Stimulated activated CD4-positive, alpha-beta T cell treated with anti-CD3 and anti-CD28 coated beads, Interleukin-1b, Interleukin-23, amount 100 ng/mL, for 24 hours (primary cell): ENCODE results near the gene ANO5.

Source experiments
- DNase-seq, 4 experiments: peaks; one replicate each; pipeline ENCODE4 v3.0.0-alpha.2; 2020; ENCODE audit warnings: low read depth in 4 of 4, low spot score in 1 of 4

The ANO5 gene

GRCh38 chr11:22192642-22193347 lies at the start of gene ANO5:
Gene ANO5, plus strand, starts transcription at chr11:22193085. Its CDS starts 408 bp downstream, at chr11:22193493.
- DNase-seq: no peak

- DNase-seq: no peak
Observed at GRCh38 chr11:22151649-22152197, 41.2 kb upstream of the ANO5 start.

DNA sequence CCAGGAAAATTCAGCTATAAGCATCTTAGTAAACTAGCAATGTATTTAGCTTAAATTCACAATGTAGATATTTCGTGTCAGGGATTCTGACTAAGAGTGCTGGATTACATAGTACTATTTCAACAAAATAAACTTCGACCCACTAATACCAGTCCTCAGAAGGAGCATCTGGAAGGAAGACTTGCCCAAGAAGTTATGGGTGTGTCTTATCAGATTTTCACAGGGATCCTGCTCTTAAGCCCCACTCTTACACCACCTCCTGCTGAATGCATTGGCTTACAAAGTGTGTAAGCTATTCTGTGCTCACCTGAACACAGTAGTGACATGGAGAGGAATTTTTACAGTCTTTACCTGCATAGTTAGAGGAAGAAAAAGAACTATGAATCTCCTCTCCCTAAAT lies 35.4 kb upstream of the ANO5 start:
- no peak for DNase-seq

- DNase-seq: no peak
Observed at GRCh38 chr11:22161489-22161888, 31.4 kb upstream of the ANO5 start.

GRCh38 chr11:22162756-22163155 lies 30.1 kb upstream of the ANO5 start:
- no peak for DNase-seq

DNA sequence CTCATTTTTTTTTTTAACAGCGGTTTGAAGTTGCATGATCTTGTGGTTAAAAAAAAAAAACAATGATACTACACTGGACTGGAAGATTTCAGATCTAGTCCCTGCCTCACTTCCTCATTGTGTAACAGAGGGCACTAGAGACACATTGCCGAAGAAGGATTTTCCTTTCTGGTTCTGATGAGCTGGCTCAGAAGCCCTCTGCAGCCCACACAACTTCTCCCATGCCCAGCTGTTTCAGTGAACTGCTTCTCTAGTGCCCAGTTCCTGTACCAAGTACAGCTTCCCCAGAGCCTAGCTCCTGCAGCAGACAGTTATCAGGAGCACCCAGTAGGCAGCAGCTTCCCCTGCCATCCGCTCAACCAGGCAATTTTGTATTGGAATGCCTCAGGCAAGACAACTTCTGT lies 29.5 kb upstream of the ANO5 start:
- no peak for DNase-seq

- no peak for DNase-seq
Observed at GRCh38 chr11:22165087-22165486, 27.8 kb upstream of the ANO5 start.

DNA sequence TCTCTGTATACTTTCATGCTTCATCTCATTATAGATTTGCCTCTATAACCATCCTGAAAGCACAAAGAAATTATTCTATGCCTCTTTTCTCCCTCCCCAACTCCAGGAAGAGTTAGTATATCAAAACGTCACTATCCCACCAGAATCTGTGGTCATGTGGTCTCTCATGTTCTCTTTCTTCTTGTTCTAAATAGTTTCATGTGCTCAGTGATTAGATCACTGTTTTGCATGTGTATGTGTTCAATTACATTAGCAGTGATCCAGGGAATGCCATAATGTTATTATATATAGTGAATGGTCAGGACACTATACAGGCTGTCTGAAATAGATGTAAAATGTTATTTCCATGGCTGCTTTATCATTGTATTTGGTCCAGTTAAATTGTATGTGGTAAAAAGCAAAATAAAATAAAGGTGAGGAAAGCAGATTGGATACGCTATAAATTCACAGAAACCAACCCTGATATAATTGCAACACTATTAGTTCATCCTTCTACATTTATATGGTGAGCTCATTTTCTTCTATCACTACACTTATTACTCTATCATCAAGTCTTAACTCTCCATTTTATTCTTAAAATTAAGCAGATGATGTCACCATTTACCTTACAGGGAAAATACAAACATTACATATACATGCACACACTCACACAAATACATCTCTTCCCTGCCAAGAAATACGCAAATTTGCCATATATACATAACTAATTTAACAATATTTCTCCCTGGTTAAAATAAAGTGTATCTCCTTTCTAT lies 26.9 kb upstream of the ANO5 start:
- DNase-seq: no peak

DNA sequence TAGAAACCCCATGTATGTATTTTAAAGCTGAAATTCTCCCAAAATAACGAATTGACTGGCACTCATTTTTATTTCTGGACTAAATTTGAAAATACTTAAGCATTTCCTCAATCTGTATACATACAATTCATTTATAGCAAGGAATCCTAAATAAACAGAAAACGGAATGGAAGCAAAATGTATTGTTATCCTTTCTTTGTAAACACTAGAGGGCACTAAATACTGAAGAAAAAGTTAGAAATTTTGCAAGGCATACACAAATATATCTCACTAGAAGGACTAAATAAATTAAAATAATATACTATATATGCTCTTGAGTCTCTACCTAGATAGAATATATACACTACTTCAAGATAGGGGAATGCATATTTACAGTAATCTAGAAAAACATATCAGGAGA lies 23.1 kb upstream of the ANO5 start:
- no peak for DNase-seq

- DNase-seq: no peak
Observed at GRCh38 chr11:22173532-22173931, 19.4 kb upstream of the ANO5 start.

GRCh38 chr11:22177186-22177585 lies 15.7 kb upstream of the ANO5 start:
- no peak for DNase-seq

DNA sequence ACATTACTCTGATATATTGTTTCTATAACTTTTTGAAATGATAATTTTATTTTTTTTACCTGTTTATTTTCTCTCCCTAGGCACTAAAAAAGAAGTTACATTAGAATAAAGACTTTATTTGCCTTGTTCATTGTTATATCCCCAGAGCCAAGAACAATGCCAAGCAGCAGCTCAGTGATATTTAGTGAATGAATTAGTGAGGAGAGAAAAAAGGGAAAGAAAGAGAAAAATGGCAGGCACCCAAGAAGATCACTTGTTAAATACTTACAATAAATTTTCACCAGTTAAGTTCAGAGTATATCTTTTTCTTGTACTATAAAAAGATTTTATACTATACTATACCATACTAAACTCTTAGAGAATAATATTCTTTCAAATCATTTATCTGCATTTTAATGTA lies 13.3 kb upstream of the ANO5 start:
- DNase-seq: no peak

- no peak for DNase-seq
Observed at GRCh38 chr11:22180131-22180530, 12.8 kb upstream of the ANO5 start.

DNA sequence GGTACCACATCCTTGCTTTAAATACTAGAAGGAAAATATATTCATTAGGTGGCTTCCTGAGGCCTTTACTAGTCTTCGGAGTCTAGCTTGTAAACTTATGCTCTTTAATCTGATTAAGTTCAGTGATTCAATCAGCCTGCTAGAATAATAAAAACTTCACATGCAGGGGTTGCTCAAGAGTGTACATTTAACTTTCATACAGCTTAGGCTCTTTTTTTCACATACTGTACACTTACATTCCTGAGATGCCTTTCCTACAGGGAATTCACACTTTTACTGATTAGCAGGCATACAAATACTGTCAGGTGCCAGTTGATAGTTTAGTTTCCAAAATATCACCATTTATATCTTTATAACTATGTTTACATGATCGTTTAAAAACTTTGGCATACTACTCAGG lies 3.2 kb upstream of the ANO5 start:
- DNase-seq: no peak

DNA sequence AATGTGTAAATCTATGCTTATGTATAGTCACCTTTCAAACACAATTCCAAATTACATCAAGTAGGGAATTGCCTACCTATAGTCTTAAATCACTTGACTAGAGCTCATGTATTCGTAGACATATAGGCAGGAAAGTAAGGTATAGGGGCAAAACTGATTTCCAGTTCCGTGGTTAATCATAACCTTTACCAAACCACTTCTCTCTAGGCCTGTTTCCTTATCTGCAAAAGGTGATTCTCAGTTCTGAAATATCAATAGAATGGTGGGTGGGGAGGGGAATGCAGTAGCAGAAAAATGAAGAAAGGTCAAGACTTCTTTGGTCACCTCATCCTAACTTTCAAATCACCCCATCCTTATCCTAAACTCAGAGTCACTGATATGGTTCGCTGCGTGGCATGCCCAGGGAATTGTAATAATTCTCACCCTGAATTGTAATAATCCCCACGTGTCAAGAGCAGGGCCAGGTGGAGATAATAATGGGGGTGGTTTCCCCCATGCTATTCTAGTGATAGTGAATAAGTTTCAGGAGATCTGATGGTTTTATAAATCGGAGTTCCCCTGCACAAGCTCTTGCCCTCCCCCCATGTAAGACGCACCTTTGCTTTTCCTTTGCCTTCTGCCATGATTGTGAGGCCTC lies 1.9 kb upstream of the ANO5 start:
- DNase-seq: no peak

- DNase-seq: no peak
Observed at GRCh38 chr11:22192289-22192641, 620 bp upstream of the ANO5 start.

- no peak for DNase-seq
Observed at GRCh38 chr11:22193348-22194051, 615 bp downstream of the ANO5 start.

- no peak for DNase-seq
Observed at GRCh38 chr11:22194306-22194705, 1.4 kb downstream of the ANO5 start.

DNA sequence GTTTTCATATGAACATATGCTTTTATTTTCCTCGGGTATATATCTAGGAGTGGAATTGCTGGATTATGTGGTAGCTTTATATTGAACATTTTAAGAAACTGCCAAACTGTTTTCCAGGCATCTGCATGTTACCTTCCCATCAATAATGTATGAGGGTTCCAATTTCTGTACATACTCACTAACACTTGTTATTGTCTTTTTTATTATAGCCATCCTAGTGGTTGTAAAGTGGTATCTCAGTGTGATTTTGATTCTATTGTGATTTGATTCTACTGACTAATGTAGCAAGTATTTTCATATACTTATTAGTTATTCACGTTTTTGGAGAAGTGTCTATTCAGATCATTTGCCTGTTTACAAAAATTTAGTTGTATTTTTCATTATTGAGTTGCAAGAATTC lies 2.0 kb downstream of the ANO5 start:
- no peak for DNase-seq

GRCh38 chr11:22197139-22198005 lies 4.5 kb downstream of the ANO5 start:
- no peak for DNase-seq

DNA sequence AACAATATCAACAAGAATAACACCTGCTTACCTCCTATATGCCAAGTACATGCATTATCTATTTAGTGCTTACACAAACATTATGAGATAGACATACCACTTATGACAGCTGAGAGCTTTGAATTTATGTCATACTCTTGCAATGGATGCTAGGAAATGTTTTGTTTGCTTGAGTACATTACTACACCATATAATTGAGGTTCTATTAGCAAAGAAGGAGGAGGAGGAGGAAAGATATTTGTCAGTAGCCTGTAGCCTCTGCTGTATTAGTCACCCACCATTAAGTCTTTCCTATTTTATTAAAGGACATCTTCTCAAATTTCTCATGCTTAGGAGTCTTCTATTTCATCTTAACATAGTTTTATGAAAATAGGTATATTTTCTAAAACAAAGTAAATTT lies 6.4 kb downstream of the ANO5 start:
- DNase-seq: no peak
